ENCODE measurements around the gene MYL6. TPM values are rescaled to one million over a fixed set of nuclear protein-coding genes. Genes with fewer than 3 reads are reported as not detected.

The MYL6 gene
- total and polyA plus RNA-seq, 10 of the 15 experiments (the other 5 are each of a cell fraction or from before 2014, with no cell fraction given) = 1,000 to 4,116 (median 1,828) TPM

DNA sequence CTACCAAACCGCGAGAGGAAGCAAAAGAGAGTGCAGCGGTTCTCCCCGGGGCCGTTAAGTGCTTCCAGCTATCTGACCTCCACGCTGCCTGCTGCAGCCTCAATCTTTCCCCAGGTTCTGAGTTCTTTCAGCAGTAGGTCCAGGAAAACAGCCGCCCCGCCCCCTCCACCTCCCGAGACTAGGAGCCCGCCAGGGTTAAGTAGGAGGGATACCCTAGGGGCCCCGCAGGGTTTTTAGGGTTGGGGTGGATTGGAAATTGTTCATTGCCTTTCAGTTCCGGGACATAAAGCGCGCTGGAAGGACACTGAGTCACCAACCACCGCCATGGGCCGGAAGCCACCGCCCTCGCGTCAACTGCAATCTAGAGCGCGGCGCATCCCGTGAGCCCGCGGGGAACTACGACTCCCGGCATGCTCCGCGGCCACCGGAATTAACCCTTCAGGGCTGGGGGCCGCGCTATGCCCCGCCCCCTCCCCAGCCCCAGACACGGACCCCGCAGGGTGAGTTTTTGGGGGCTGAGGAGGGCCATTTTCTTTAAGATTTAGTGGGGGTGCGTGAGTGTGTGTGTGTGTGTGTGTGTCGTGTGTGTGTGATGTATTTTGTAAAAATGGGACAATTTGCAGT lies 5.9 kb upstream of the MYL6 start, which contains the start of gene MYL6B (continued):
- TF ChIP-seq TARDBP (IDR thresholded peaks at IDR 0.05; ENCODE audit: borderline replicate concordance) (no peak; the same call in 1 of the 2 replicates), YY1 (IDR thresholded peaks at IDR 0.05; ENCODE audit: low read depth, low read length) (peak; percentile 92), SIX5 (IDR thresholded peaks at IDR 0.05; ENCODE audit: low read depth, low read length, severe bottlenecking) (peak; percentile 82), NR2C2 (IDR thresholded peaks at IDR 0.05; ENCODE audit: borderline replicate concordance, control insufficient read depth, insufficient read length, low read depth) (no peak), MTA2 (IDR thresholded peaks at IDR 0.05; ENCODE audit: low read depth) (peak; percentile 51; the same call in 1 of the 2 replicates), RFX5 (IDR thresholded peaks at IDR 0.05; ENCODE audit: low read depth, low read length) (no peak), ZNF384 (IDR thresholded peaks at IDR 0.05; ENCODE audit: borderline replicate concordance, low read depth, low read length) (no peak), TBL1XR1 (IDR thresholded peaks at IDR 0.05; ENCODE audit: low read depth, low read length) (no peak), ZNF217 (IDR thresholded peaks at IDR 0.05) (no peak), NR2F1 (conservative IDR thresholded peaks at IDR 0.05) (0 out of 2 replicates have a peak, but pooled peaks have one; percentile 35), EED (IDR thresholded peaks at IDR 0.05; ENCODE audit: low read depth) (0 out of 2 replicates have a peak, but pooled peaks have one; percentile 8), IKZF1 (conservative IDR thresholded peaks at IDR 0.05) (peak; percentile 77), TCF12 (IDR thresholded peaks at IDR 0.05; ENCODE audit: low read depth, low read length) (no peak), ZZZ3 (IDR thresholded peaks at IDR 0.05; ENCODE audit: control insufficient read depth, insufficient read length, low read depth) (no peak), JUND (IDR thresholded peaks at IDR 0.05; ENCODE audit: low read depth, low read length) (no peak)
- TF ChIP-seq, protein P1, sequence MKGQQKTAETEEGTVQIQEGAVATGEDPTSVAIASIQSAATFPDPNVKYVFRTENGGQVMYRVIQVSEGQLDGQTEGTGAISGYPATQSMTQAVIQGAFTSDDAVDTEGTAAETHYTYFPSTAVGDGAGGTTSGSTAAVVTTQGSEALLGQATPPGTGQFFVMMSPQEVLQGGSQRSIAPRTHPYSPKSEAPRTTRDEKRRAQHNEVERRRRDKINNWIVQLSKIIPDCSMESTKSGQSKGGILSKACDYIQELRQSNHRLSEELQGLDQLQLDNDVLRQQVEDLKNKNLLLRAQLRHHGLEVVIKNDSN (IDR thresholded peaks at IDR 0.05; ENCODE audit: borderline replicate concordance, extremely low read length, insufficient read depth, low read depth, low read length) = no peak
- TF ChIP-seq, protein P2, sequence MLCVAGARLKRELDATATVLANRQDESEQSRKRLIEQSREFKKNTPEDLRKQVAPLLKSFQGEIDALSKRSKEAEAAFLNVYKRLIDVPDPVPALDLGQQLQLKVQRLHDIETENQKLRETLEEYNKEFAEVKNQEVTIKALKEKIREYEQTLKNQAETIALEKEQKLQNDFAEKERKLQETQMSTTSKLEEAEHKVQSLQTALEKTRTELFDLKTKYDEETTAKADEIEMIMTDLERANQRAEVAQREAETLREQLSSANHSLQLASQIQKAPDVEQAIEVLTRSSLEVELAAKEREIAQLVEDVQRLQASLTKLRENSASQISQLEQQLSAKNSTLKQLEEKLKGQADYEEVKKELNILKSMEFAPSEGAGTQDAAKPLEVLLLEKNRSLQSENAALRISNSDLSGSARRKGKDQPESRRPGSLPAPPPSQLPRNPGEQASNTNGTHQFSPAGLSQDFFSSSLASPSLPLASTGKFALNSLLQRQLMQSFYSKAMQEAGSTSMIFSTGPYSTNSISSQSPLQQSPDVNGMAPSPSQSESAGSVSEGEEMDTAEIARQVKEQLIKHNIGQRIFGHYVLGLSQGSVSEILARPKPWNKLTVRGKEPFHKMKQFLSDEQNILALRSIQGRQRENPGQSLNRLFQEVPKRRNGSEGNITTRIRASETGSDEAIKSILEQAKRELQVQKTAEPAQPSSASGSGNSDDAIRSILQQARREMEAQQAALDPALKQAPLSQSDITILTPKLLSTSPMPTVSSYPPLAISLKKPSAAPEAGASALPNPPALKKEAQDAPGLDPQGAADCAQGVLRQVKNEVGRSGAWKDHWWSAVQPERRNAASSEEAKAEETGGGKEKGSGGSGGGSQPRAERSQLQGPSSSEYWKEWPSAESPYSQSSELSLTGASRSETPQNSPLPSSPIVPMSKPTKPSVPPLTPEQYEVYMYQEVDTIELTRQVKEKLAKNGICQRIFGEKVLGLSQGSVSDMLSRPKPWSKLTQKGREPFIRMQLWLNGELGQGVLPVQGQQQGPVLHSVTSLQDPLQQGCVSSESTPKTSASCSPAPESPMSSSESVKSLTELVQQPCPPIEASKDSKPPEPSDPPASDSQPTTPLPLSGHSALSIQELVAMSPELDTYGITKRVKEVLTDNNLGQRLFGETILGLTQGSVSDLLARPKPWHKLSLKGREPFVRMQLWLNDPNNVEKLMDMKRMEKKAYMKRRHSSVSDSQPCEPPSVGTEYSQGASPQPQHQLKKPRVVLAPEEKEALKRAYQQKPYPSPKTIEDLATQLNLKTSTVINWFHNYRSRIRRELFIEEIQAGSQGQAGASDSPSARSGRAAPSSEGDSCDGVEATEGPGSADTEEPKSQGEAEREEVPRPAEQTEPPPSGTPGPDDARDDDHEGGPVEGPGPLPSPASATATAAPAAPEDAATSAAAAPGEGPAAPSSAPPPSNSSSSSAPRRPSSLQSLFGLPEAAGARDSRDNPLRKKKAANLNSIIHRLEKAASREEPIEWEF (IDR thresholded peaks at IDR 0.05; ENCODE audit: insufficient replicate concordance, low read depth, low read length) = no peak
- TF ChIP-seq, protein P3, sequence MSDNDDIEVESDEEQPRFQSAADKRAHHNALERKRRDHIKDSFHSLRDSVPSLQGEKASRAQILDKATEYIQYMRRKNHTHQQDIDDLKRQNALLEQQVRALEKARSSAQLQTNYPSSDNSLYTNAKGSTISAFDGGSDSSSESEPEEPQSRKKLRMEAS (IDR thresholded peaks at IDR 0.05; ENCODE audit: low read depth, low read length) = 0 out of 2 replicates have a peak, but pooled peaks have one; percentile 37
- TF ChIP-seq, protein P4, sequence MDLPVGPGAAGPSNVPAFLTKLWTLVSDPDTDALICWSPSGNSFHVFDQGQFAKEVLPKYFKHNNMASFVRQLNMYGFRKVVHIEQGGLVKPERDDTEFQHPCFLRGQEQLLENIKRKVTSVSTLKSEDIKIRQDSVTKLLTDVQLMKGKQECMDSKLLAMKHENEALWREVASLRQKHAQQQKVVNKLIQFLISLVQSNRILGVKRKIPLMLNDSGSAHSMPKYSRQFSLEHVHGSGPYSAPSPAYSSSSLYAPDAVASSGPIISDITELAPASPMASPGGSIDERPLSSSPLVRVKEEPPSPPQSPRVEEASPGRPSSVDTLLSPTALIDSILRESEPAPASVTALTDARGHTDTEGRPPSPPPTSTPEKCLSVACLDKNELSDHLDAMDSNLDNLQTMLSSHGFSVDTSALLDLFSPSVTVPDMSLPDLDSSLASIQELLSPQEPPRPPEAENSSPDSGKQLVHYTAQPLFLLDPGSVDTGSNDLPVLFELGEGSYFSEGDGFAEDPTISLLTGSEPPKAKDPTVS (IDR thresholded peaks at IDR 0.05; ENCODE audit: low read depth, low read length) = no peak
- TF ChIP-seq, protein P5, sequence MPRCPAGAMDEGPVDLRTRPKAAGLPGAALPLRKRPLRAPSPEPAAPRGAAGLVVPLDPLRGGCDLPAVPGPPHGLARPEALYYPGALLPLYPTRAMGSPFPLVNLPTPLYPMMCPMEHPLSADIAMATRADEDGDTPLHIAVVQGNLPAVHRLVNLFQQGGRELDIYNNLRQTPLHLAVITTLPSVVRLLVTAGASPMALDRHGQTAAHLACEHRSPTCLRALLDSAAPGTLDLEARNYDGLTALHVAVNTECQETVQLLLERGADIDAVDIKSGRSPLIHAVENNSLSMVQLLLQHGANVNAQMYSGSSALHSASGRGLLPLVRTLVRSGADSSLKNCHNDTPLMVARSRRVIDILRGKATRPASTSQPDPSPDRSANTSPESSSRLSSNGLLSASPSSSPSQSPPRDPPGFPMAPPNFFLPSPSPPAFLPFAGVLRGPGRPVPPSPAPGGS (IDR thresholded peaks at IDR 0.05; ENCODE audit: borderline replicate concordance, insufficient read depth, low read depth, low read length, poor library complexity, severe bottlenecking) = no peak
